Neuronal stem cell (in vitro differentiated cells): ENCODE results near the gene TSHZ2.
"Not testable (repeated sequence)": the region's sequence is repeated elsewhere in the genome, so short reads cannot be mapped to it uniquely, and the experiment has no call there.

Experiments
- DNase-seq: peaks from one replicate; pipeline ENCODE4 v3.0.0-alpha.2; 2013; ENCODE audit warnings: low spot score
- H2AFZ ChIP-seq: one replicate; pipeline ENCODE4 v1.6.1; 2013; ENCODE audit warnings: mild to moderate bottlenecking, low read length, inconsistent platforms
- H2AK5ac ChIP-seq: 2 replicates; pipeline ENCODE4 v1.6.1; 2013; ENCODE audit warnings: low read depth, mild to moderate bottlenecking, inconsistent platforms, low read length, moderate library complexity, mixed read lengths
- H2BK120ac ChIP-seq: 2 replicates; pipeline ENCODE4 v1.6.1; 2013; ENCODE audit warnings: low read depth, mild to moderate bottlenecking, inconsistent platforms, low read length, moderate library complexity, mixed read lengths
- H2BK12ac ChIP-seq: one replicate; pipeline ENCODE4 v1.6.1; 2013; ENCODE audit warnings: low read length, inconsistent platforms
- H2BK15ac ChIP-seq: 2 replicates; pipeline ENCODE4 v1.6.1; 2013; ENCODE audit warnings: mild to moderate bottlenecking, low read length, inconsistent platforms, mixed read lengths
- H2BK5ac ChIP-seq: one replicate; pipeline ENCODE4 v1.6.1; 2013; ENCODE audit warnings: inconsistent platforms, mild to moderate bottlenecking, low read length, moderate library complexity
- H3K14ac ChIP-seq: one replicate; pipeline ENCODE4 v1.6.1; 2013; ENCODE audit warnings: low read length, inconsistent platforms
- H3K18ac ChIP-seq: 2 replicates; pipeline ENCODE4 v1.6.1; 2013; ENCODE audit warnings: low read length, inconsistent platforms
- H3K23ac ChIP-seq: 2 replicates; pipeline ENCODE4 v1.6.1; 2013; ENCODE audit warnings: low read depth, mild to moderate bottlenecking, mixed read lengths, low read length, inconsistent platforms; ENCODE audit not compliant: poor library complexity
- H3K27ac ChIP-seq: replicated peaks from 3 replicates; pipeline ENCODE4 v1.5.1; 2013; ENCODE audit warnings: low read length, inconsistent platforms
- H3K27me3 ChIP-seq, 3 experiments: 2 replicates each; pipeline ENCODE4 v1.6.1; 2013; ENCODE audit warnings: low read length in 3 of 3, mild to moderate bottlenecking in 2 of 3, inconsistent platforms in 1 of 3, low read depth in 1 of 3, mixed read lengths in 1 of 3, moderate library complexity in 1 of 3; ENCODE audit not compliant: control insufficient read depth in 3 of 3, insufficient read depth in 3 of 3
- H3K36me3 ChIP-seq, 2 donors: replicated peaks in 1 of 2; 2 replicates each; pipeline ENCODE4 v1.6.1; 2013; ENCODE audit warnings: low read length in 2 of 2; ENCODE audit not compliant: control insufficient read depth in 2 of 2, insufficient read depth in 2 of 2
- H3K4ac ChIP-seq: 2 replicates; pipeline ENCODE4 v1.6.1; 2013; ENCODE audit warnings: inconsistent platforms, mild to moderate bottlenecking, low read length, moderate library complexity
- H3K4me1 ChIP-seq, 2 donors: 1 replicate in 1 of 2; 2 replicates in 1 of 2; pipeline ENCODE4 v1.6.1; 2013; ENCODE audit warnings: low read length in 2 of 2, low read depth in 1 of 2; ENCODE audit not compliant: control insufficient read depth in 2 of 2, insufficient read depth in 1 of 2
- H3K4me2 ChIP-seq: one replicate; pipeline ENCODE4 v1.6.1; 2013; ENCODE audit warnings: mild to moderate bottlenecking, low read length, inconsistent platforms; ENCODE audit not compliant: insufficient read depth, poor library complexity, severe bottlenecking
- H3K4me3 ChIP-seq, 2 donors: 2 replicates each; pipeline ENCODE4 v1.5.1; 2013; ENCODE audit warnings: low read length in 2 of 2, mild to moderate bottlenecking in 2 of 2, inconsistent platforms in 1 of 2, moderate library complexity in 1 of 2
- H3K79me1 ChIP-seq: one replicate; pipeline ENCODE4 v1.6.1; 2013; ENCODE audit warnings: low read depth, mild to moderate bottlenecking, inconsistent platforms, low read length, moderate library complexity
- H3K9ac ChIP-seq: one replicate; pipeline ENCODE4 v1.6.1; 2013; ENCODE audit warnings: mild to moderate bottlenecking, low read depth, low read length, inconsistent platforms; ENCODE audit not compliant: poor library complexity
- H3K9me3 ChIP-seq, 2 donors: replicated peaks in 1 of 2; 2 replicates each; pipeline versions ENCODE3 to v1.6.1; 2013; ENCODE audit warnings: low read length in 2 of 2, mild to moderate bottlenecking in 2 of 2, inconsistent platforms in 1 of 2, low read depth in 1 of 2, mixed read lengths in 1 of 2, moderate library complexity in 1 of 2; ENCODE audit not compliant: control insufficient read depth in 2 of 2, insufficient read depth in 1 of 2
- H4K8ac ChIP-seq: one replicate; pipeline ENCODE4 v1.6.1; 2013; ENCODE audit warnings: low read depth, mild to moderate bottlenecking, inconsistent platforms, low read length, moderate library complexity
- H4K91ac ChIP-seq: one replicate; pipeline ENCODE4 v1.6.1; 2013; ENCODE audit warnings: low read length, low read depth, mild to moderate bottlenecking, inconsistent platforms; ENCODE audit not compliant: poor library complexity
- WGBS, 2 donors: extraction: QIAGEN DNeasy Blood & Tissue Kit; methylation state at CpG; one replicate each; pipeline ENCODE4 v1.1.7; 2013; ENCODE audit warnings: missing lambda C conversion rate in 2 of 2, mixed read lengths in 1 of 2; ENCODE audit not compliant: insufficient read length in 2 of 2, insufficient replicate concordance in 1 of 2; ENCODE audit errors: extremely low coverage in 2 of 2; 5-methylcytosine and 5-hydroxymethylcytosine counted together

Gene TSHZ2

GRCh38 chr20:53364646-53365045, 392.5 kb downstream of the TSHZ2 start:
- no peak for DNase-seq
- Histone ChIP-seq H2BK5ac (no peak overlapping the region), H3K79me1 (no peaks in the 10 kb centered on the region), H3K9me3 (peaks cover 0 to under 1% of the 10 kb centered on the region in 2 donors), H2AFZ (no peak overlapping the region), H4K8ac (no peak overlapping the region), H3K18ac (no peak overlapping the region), H3K4me3 (no peak overlapping the region), H3K27me3 (no peaks in the 10 kb centered on the region), H4K91ac (no peak overlapping the region), H3K4me1 (peaks cover 11 to 12% of the 10 kb centered on the region in 2 donors), H3K9ac (no peak overlapping the region), H2AK5ac (no peak overlapping the region), H2BK12ac (no peak overlapping the region), H3K14ac (no peak overlapping the region), H3K27ac (no peak overlapping the region), H2BK15ac (no peak overlapping the region), H3K36me3 (no peaks in the 10 kb centered on the region), H3K23ac (no peak overlapping the region), H3K4ac (no peak overlapping the region), H2BK120ac (no peak overlapping the region), H3K4me2 (no peak overlapping the region)
- WGBS, 2 donors = no CpG with 5 or more reads among the region's 5 CpGs

DNA sequence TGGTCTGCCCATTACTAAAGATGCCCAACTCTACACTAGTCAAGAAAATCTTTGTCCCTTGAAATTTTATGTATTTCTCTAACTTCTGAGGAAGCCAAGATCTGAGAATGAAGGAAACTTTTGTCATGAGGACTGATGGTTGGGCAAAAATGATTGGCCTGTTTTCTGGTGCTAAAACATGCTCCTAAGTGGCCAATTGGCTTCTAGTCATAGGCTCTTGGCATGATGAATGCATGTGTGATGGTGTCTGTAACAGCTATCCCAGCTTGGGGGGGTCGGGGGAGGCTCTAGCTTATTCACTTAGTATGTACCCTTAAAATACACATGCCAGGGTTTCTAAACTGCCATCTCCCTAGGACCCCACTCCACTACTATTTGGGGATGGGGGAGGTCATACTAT, 392.9 kb downstream of the TSHZ2 start:
- Histone ChIP-seq H3K23ac (no peak overlapping the region), H3K27ac (no peak overlapping the region), H3K27me3 (no peaks in the 10 kb centered on the region), H2BK5ac (no peak overlapping the region), H2AK5ac (no peak overlapping the region), H3K18ac (no peak overlapping the region), H3K4me1 (peaks cover 10 to 12% of the 10 kb centered on the region in 2 donors), H2AFZ (no peak overlapping the region), H3K9ac (no peak overlapping the region), H3K4ac (no peak overlapping the region), H3K14ac (no peak overlapping the region), H4K91ac (no peak overlapping the region), H4K8ac (no peak overlapping the region), H3K4me2 (no peak overlapping the region), H2BK12ac (no peak overlapping the region), H2BK120ac (no peak overlapping the region), H3K4me3 (no peak overlapping the region), H2BK15ac (no peak overlapping the region), H3K9me3 (no peaks in the 10 kb centered on the region), H3K36me3 (no peaks in the 10 kb centered on the region), H3K79me1 (no peaks in the 10 kb centered on the region)
- WGBS, 2 donors = no CpG with 5 or more reads among the region's 1 CpG
- DNase-seq = no peak

GRCh38 chr20:53365539-53366075, 393.4 kb downstream of the TSHZ2 start:
- peaks cover 10 to 12% of the 10 kb centered on the region in 2 donors for H3K4me1 ChIP-seq
- no peak overlapping the region for H2BK120ac ChIP-seq
- H2AFZ ChIP-seq = peak overlapping the region; percentile 21
- H3K9me3 ChIP-seq = no peaks in the 10 kb centered on the region
- WGBS, 2 donors = no CpG with 5 or more reads among the region's 2 CpGs
- H2BK5ac ChIP-seq = no peak overlapping the region
- H2BK15ac ChIP-seq = no peak overlapping the region
- no peak overlapping the region for H2BK12ac ChIP-seq
- no peak overlapping the region for H3K27ac ChIP-seq
- H3K14ac ChIP-seq = no peak overlapping the region
- H4K91ac ChIP-seq = no peak overlapping the region
- no peak overlapping the region for H2AK5ac ChIP-seq
- H3K9ac ChIP-seq = no peak overlapping the region
- H4K8ac ChIP-seq = no peak overlapping the region
- no peaks in the 10 kb centered on the region for H3K79me1 ChIP-seq
- no peak for DNase-seq
- H3K4ac ChIP-seq = no peak overlapping the region
- H3K27me3 ChIP-seq = no peaks in the 10 kb centered on the region
- no peak overlapping the region for H3K23ac ChIP-seq
- no peaks in the 10 kb centered on the region for H3K36me3 ChIP-seq
- H3K4me2 ChIP-seq = no peak overlapping the region
- H3K18ac ChIP-seq = no peak overlapping the region
- no peak overlapping the region for H3K4me3 ChIP-seq

DNA sequence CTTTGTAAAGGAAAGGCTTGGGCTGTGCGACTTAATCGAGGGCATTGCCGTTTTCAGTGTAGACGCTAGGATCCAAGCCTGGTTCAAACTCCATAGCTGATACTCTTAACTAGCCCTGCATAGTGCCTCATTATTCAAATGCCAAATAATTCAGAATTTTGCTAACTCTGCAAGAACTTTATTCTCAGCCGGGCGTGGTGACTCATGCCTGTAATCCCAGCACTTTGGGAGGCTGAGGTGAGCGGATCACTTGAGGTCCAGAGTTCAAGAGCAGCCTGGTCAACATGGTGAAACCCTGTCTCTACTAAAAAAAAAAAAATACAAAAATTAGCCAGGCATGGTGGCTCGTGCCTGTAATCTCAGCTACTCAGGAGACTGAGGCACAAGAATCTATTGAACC, 394.8 kb downstream of the TSHZ2 start:
- H4K8ac ChIP-seq, H3K4ac ChIP-seq, H3K14ac ChIP-seq, H3K18ac ChIP-seq, H2BK15ac ChIP-seq, H3K4me1 ChIP-seq, H3K27ac ChIP-seq, H3K36me3 ChIP-seq, H2BK5ac ChIP-seq, H3K23ac ChIP-seq, H3K9me3 ChIP-seq, H3K9ac ChIP-seq, DNase-seq, H2AFZ ChIP-seq, H3K4me2 ChIP-seq, H2BK12ac ChIP-seq, H2AK5ac ChIP-seq, H3K79me1 ChIP-seq, H3K4me3 ChIP-seq, H4K91ac ChIP-seq, H3K27me3 ChIP-seq, H2BK120ac ChIP-seq: not testable (repeated sequence)
- no CpG with 5 or more reads among the region's 8 CpGs for WGBS, 2 donors
